ENCODE data around the gene CPLX1. TPM values are rescaled to one million over a fixed set of nuclear protein-coding genes. Genes with fewer than 3 reads are reported as not detected.

The CPLX1 gene
- total and polyA plus RNA-seq, 3 donors from 2014 or later: 4.4 to 8.2 (median 5.5) TPM

- WGBS, 2 donors: 34 to 38% methylated on average over 17 of the region's 17 CpGs
- peaks cover 17% of the 10 kb centered on the region for H3K4me1 ChIP-seq
- no peaks in the 10 kb centered on the region for H3K36me3 ChIP-seq (ENCODE audit: low read depth, missing control alignments)
- intact Hi-C loops (cut with DNase I; ENCODE audit: low total_unique reads): no loop called here
- peak overlapping the region in 1 of 2 donors; percentile 43 for H3K4me3 ChIP-seq
- H3K27ac ChIP-seq: no peak overlapping the region
- H3K27me3 ChIP-seq: no peaks in the 10 kb centered on the region
- H3K9me3 ChIP-seq: no peaks in the 10 kb centered on the region
- TF ChIP-seq POLR2A (IDR thresholded peaks at IDR 0.05): no peak
- TF ChIP-seq CTCF (IDR thresholded peaks at IDR 0.05): no peak
- no peak for DNase-seq
These were observed 33.3 kb downstream of the CPLX1 start for GRCh38 chr4:792626-793092.

- peak; percentile 68 for DNase-seq
- Histone ChIP-seq H3K36me3 (ENCODE audit: low read depth, missing control alignments) (no peaks in the 10 kb centered on the region), H3K9me3 (no peaks in the 10 kb centered on the region), H3K4me1 (peaks cover 17% of the 10 kb centered on the region), H3K4me3 (peak overlapping the region in 1 of 2 donors; percentile 43), H3K27me3 (no peaks in the 10 kb centered on the region), H3K27ac (no peak overlapping the region)
- WGBS, 2 donors: 0 to 2% methylated on average over 24 to 46 of the region's 50 CpGs
- no peak for TF ChIP-seq POLR2A (IDR thresholded peaks at IDR 0.05)
- TF ChIP-seq CTCF (IDR thresholded peaks at IDR 0.05): no peak
- intact Hi-C loops (cut with DNase I; ENCODE audit: low total_unique reads): no loop called here
These were observed 33.9 kb downstream of the CPLX1 start for GRCh38 chr4:791898-792625.

- TF ChIP-seq CTCF (IDR thresholded peaks at IDR 0.05) (no peak), POLR2A (IDR thresholded peaks at IDR 0.05) (no peak)
- H3K36me3 ChIP-seq (ENCODE audit: low read depth, missing control alignments): no peaks in the 10 kb centered on the region
- intact Hi-C loops (cut with DNase I; ENCODE audit: low total_unique reads): no loop called here
- H3K27me3 ChIP-seq: no peaks in the 10 kb centered on the region
- DNase-seq: no peak
- 56 to 66% methylated on average over 3 to 29 of the region's 29 CpGs for WGBS, 2 donors
- no peak overlapping the region for H3K27ac ChIP-seq
- H3K4me3 ChIP-seq: no peak overlapping the region
- peaks cover 17% of the 10 kb centered on the region for H3K4me1 ChIP-seq
- H3K9me3 ChIP-seq: no peaks in the 10 kb centered on the region
These were observed 34.6 kb downstream of the CPLX1 start for GRCh38 chr4:791252-791897.

- intact Hi-C loops (cut with DNase I; ENCODE audit: low total_unique reads): no loop called here
- no peaks in the 10 kb centered on the region for H3K9me3 ChIP-seq
- TF ChIP-seq CTCF (IDR thresholded peaks at IDR 0.05): no peak
- TF ChIP-seq POLR2A (IDR thresholded peaks at IDR 0.05): no peak
- no peaks in the 10 kb centered on the region for H3K36me3 ChIP-seq (ENCODE audit: low read depth, missing control alignments)
- no peak overlapping the region for H3K4me3 ChIP-seq
- peaks cover 19% of the 10 kb centered on the region for H3K4me1 ChIP-seq
- DNase-seq: no peak
- 77 to 79% methylated on average over 5 to 7 of the region's 8 CpGs for WGBS, 2 donors
- no peaks in the 10 kb centered on the region for H3K27me3 ChIP-seq
- H3K27ac ChIP-seq: no peak overlapping the region
These were observed 35.5 kb downstream of the CPLX1 start for GRCh38 chr4:790466-790820.

Measured in testis (tissue), 3 donors.